RCC 7860 (cell line): Measurements from ENCODE around the gene EPSTI1.
"Not testable (repeated sequence)": the region's sequence is repeated elsewhere in the genome, so short reads cannot be mapped to it uniquely, and the experiment has no call there.

Experiments
- DNase-seq: peaks from one replicate; pipeline ENCODE4 v3.0.0-alpha.2; 2015; ENCODE audit warnings: low spot score
- FAIRE-seq: peaks from 2 replicates; lab custom pipeline; 2012; peaks lifted over from hg19 to GRCh38; lab: Jason Lieb, UNC

EPSTI1 gene, protein sequence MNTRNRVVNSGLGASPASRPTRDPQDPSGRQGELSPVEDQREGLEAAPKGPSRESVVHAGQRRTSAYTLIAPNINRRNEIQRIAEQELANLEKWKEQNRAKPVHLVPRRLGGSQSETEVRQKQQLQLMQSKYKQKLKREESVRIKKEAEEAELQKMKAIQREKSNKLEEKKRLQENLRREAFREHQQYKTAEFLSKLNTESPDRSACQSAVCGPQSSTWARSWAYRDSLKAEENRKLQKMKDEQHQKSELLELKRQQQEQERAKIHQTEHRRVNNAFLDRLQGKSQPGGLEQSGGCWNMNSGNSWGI

DNA sequence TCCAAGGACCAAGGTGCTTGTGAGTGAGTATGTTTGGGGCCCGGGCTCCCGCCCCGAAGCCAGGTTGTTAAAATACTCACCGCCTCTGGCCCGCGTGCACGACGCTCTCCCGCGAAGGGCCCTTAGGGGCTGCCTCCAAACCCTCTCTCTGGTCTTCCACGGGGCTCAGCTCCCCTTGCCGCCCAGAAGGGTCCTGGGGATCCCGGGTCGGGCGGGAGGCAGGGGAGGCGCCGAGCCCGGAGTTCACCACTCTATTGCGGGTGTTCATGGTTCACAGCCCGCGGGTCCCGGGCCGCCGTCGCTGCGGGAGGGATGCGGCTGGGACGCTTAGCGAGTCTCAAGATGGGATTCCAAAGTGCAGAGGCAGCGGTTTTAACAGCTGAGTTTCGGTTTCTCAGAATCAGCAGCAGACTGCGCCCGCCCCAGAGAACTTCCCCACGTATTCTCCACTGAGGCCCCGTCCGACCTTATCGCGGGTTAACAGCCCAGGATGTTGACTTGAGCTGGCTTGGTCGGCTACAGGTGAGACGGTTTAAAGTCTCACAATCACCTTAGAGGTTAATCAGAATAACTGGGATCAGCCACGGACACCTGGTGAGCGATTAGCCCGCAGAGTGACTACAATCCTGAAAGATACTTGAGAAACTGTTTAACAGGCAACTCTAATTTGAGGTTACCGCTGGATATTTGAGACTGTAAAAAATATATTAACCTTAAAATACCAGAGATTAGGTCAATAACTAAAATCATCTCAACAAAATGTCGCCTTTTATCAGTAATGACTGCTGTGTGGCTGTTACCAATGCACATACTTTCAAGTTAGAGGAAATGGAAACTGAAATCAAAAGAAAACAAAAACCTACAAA is at the start of gene EPSTI1:
Gene EPSTI1 (minus strand): TSS at position 344 of the 866 bp plus-strand sequence. CDS start 76 bp downstream, at position 268.
- peak; percentile 9 for DNase-seq

DNA sequence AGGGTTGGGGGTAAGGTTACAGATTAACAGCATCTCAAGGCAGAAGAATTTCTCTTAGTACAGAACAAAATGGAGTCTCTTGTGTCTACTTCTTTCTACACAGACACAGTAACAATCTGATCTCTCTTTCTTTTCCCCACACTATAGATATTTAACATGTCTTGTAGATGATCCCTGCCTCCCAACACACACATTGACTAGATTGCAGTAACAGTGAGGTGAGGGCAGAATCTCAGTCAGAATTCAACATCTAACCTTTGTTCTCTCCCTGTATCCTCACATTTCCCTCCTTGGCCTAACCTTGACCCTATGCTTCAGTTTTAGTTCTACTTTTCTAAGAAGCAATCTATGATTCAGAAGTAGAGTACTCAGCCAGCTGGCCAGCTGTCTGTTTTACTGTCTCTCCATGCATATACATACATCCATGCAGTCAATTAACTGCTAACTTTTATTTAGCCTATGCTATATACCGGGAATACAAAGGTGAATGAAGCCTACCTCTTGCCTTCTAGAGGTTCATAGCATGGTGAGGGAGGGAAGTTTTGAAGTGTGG is 49.4 kb upstream of the EPSTI1 start:
- DNase-seq = no peak
- FAIRE-seq = no peak

More for the DNA sequence above, at the start of gene EPSTI1:
- no peak for FAIRE-seq

DNA sequence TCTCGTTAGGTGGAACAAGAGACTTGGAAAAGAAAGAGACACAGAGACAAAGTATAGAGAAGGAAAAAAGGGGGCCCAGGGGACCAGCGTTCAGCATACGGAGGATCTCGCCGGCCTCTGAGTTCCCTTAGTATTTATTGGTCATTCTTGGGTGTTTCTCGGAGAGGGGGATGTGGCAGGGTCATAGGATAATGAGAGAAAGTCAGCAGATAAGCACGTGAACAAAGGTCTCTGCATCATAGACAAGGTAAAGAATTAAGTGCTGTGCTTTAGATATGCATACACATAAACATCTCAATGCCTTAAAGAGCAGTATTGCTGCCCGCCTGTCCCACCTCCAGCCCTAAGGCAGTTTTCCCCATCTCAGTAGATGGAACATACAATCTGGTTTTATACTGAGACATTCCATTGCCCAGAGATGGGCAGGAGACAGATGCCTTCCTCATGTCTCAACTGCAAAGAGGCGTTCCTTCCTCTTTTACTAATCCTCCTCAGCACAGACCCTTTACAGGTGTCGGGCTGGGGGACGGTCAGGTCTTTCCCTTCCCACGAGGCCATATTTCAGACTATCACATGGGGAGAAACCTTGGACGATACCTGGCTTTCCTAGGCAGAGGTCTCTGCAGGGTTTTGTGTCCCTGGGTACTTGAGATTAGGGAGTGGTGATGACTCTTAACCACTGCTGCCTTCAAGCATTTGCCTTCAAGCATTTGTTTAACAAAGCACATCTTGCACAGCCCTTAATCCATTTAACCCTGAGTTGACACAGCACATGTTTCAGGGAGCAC is 48.7 kb upstream of the EPSTI1 start:
- FAIRE-seq, DNase-seq: not testable (repeated sequence)

DNA sequence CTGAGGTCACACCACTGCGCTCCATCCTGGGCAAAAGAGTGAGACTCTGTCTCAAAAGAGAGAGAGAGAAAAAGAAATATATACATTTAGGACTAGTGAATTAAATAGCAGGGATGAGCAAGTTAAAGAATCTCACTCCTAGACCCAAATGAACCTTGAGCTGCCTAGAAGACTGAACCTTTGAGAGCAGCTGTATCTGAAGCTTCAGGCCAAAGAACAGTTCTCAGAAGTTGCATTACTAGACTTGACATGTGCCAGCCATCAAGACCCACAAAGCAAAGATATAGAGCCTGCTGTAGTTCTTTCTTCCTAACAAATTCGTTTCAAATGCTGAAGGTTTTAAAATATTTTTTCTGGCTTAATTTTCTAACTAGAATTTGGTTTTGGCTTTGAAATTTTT is 47.9 kb upstream of the EPSTI1 start:
- DNase-seq (no peak), FAIRE-seq (no peak)

DNA sequence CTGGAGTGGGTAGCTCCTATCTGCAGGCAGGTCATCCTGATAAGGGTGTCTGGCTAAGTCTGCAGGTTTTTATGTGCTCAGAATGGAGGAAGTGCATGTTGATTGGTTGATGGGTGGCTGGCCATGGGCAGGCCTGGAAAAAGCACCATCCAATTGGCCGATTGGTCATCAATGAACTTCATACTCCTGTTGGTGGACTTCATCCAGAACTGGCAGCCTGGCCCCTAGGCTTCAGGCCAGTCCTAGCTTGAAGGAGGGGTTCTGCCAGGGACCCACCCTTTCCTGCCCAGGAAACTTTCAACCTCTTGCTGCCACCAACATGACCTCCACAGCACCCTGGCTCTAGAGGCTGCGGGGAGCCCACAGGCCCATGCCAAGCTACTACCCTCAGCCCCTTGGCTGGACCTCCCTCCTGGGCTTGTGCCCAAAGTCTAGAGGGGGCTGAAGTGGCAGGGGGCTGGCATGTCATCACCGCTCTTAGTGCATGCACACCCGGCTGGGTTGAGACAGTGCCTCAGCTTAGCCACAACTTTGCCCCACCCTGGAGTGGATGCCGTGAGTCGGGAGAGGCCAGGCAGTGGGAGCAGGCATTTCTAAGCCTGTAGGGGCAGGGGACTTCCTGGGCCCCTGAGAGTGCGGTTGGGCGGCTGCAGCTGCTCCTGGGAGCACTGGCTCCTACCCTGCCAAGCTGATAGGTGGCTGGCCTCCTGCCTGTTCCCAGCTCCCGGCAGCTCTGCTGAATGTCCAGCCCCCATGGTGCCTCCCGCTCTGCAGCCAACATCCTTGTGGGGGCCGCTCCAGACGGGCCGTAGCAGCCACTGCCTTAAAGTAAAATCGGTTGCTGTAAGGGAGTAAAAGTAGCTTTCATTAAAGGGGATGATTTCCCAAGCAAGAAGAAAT is 44.6 kb upstream of the EPSTI1 start:
- FAIRE-seq = no peak
- DNase-seq = no peak

DNA sequence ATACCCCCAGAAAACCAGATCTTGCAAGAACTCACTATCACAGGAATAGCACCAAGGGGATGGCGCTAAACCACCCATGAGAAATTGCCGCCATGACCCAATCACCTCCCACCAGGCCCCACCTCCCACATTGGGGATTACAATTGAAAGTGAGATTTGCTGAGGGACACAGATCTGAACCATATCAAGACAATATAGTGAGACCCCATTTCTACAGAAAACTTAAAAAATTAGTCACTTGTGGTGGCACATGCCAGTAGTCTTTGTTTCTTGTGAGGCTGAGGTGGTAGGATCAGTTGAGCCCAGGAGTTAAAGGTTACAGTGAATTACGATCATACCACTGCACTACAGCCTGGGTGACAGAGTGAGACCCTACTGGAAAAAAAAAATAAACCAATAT is 41.0 kb upstream of the EPSTI1 start:
- no peak for FAIRE-seq

DNA sequence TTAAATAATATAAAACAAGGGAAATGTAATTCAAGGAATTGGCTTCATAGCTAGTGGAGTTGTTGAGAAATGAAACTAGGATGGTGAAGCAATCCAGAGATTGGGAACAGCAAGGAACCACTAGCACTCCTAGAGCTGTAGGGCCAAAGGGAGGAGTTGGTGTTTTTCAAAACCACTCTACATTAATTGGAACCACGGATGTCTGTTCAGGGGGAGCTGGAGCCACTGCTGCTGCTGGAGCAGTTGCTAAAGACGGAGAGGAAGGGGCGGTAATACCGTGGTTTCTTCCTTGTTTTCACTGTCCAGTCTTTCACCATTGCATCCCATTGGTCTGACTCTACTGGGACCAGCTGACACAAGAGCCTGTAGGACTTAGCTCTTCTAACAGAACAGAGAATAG is 39.8 kb upstream of the EPSTI1 start:
- DNase-seq = no peak
- FAIRE-seq = no peak

More for the DNA sequence above, 41.0 kb upstream of the EPSTI1 start:
- DNase-seq = no peak

DNA sequence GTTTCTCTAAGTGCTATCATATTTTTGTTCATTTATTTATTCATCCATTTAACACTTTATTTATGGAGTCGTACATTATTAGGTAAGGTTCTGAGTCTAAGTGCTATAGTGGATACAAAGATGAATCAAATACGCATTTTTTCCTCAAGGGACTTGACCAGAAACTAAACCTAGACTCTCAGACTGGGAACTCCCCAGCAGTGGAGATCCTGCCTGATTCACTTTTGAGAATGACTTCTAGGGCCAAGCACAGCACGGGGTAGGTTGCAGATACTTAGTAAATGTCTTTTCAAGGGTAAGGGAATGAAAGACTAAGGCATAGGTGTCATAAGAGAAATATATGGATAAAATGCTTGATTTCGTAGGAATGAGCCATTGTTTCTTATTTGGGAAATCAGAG is 38.5 kb upstream of the EPSTI1 start:
- FAIRE-seq (no peak), DNase-seq (no peak)

DNA sequence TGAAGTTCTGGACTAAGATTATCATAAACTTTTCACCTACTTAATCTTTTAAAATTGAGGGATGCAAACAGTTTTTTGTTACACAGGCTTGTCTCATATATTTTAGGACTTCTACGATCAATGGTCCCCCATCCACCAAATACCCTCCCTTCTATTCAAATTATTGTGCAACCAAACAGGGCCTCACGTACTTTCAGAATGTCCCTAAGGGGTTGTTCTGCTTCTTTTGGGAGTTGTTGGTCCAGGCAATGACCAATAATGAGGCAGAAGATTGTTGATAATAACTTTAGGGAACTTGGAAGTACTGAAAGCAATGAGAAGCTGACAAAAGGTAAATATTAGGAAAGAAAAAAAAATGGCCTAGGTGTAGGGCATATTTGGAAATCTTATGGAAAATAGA is 34.2 kb upstream of the EPSTI1 start:
- FAIRE-seq (no peak), DNase-seq (no peak)

DNA sequence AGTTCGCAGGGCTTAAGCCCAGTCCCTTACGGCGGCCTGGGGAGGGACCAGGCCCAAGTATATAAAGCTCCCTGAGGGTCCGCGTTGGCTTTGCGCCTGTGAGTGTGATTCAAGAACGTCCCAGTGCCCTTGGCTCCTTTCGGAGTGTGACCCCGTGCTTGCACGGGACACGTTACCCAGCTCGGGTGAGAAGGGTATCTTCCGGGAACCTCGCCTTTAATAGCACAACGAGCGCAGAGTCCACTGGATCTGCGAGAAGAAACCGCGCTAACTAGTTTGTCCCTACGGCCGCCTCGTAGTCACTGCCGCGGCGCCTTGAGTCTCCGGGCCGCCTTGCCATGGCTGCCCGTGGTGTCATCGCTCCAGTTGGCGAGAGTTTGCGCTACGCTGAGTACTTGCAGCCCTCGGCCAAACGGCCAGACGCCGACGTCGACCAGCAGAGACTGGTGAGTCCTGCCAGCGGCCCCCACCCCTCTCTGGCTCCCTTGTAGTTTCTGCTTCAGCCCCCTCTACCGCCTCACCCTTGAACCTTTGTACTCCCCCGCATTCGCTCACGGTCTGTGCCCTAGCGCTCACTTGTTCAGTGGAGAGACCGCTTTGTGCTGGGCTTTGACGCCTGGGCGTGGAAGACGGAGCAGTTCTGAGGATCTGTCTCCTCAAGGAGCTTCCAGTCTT is 31.4 kb upstream of the EPSTI1 start, which contains the start of gene DNAJC15:
Gene DNAJC15 (plus strand): TSS at position 298 of the 675 bp plus-strand sequence. CDS start 41 bp downstream, at position 339.
- no peak for FAIRE-seq
- DNase-seq = no peak

DNA sequence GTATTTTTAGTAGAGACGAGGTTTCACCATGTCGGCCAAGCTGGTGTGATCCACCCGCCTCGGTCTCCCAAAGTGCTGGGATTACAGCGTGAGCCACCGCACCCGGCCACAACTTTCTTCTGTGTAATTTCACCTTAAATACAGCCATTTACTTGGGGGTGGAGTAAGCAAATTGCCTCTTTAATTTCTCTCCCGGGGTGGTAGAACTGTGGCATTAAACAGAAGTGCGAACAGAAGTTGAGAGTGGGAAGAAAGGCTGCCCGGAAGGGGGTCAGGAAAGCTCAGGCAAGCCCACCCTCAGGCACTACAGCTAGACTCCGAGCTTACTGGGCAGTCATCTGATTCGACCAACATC is 30.9 kb upstream of the EPSTI1 start:
- DNase-seq = no peak
- no peak for FAIRE-seq

DNA sequence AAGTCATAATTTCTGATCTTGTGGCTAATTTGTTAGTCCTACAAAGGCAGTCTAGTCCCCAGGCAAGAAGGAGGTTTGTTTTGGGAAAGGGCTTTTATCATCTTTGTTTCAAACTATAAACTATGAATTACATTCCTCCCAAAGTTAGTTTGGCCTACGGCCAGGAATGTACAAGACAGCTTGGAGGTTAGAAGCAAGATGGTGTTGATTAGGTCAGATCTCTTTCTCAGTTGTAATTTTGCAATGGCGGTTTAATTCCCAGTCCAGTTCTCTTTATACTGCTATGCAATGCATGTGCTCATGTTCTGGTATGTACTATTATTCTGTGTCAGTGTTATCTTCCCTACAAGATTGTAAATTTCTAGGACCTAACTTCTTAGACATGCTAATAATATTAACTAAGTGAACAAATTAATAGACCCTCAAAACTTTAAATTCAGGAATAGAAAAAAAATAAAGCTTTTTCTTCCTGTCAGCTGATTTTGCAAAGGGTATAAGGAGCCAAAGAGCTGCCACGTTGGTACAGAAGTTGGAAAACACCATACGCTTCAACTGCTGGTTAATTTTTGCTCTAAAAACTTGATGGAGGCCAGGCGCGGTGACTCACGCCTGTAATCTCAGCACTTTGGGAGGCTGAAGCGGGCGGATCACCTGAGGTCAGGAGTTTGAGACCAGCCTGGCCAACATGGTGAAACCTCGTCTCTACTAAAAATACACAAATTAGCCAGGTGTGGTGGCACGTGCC is 30.1 kb upstream of the EPSTI1 start:
- FAIRE-seq = no peak

DNA sequence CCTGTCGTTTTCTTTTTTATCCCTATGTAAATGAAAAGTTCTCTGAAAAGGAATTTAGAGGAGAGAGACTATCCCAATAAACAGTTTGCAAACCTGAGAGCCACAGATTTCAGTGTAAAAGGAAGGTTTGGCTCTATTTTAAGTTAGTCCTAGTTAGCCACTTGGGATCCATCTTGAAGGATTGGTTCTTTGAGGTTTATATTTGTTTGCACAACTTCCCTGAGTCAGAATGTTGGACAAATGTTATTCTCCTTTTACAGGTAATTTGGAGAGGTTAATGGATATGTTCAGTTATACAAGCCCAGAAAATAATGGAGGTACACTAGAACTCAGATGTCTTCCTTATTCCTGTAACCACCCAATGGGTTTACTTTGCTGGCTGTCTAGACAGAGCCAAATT is 28.8 kb upstream of the EPSTI1 start:
- DNase-seq (no peak), FAIRE-seq (no peak)

More for the DNA sequence above, 30.1 kb upstream of the EPSTI1 start:
- no peak for DNase-seq

DNA sequence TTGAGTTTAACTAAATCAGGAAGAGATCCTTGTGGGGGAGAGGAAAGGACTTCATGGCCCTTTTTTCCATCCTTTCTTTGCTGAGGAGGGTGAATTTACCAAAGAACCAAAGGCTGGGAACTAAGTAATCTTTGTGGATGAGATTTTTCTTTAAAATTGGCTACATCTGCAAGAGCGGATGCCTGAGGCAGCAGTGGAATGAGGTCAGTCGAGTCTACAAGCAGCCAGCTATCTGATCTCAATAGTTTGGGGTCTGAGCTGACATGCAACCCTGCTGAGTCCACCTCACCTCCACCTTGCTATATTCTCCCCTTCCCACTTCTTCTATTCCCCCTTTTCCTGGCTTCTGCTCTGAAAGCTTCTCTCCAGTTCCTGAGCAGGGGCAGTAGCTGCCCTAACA is 27.8 kb upstream of the EPSTI1 start:
- FAIRE-seq = no peak
- DNase-seq = no peak

DNA sequence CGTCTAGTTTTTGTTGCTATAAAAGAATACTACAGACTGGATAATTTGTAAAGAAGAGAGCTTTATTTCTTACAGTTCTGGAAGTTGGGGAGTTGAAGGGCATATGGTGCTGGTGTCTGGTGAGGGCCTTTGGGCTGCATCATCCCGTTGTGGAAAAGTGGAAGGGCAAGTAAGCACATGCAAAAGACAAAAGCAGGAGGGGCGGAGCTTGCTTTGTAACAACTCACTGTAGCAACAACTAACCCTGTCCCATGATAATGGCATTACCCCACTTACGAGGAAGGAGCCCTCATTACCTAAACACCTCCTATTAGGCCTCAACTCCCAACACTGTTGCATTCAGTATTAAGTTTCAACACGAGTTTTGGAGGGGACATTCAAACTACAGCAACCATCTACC is 24.2 kb upstream of the EPSTI1 start:
- DNase-seq (no peak), FAIRE-seq (no peak)

DNA sequence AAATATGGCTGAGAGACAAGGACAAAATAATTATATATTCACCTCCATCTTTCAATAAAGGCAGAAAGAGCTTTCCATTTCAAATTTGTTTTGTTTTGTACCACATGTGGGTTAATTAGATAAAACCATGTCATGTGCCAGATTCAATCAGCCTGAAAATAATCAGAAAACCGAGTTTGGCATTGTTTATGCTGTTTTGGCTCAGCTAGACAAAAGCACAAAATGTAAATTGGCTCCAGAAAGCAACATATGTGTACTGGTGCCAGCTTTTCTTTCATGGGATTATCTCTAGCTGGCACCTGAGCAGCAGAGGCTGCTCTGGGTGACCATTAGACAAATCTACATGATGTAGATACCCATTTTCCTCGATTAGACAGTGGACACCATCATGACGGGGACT is 22.1 kb upstream of the EPSTI1 start:
- no peak for DNase-seq
- no peak for FAIRE-seq

DNA sequence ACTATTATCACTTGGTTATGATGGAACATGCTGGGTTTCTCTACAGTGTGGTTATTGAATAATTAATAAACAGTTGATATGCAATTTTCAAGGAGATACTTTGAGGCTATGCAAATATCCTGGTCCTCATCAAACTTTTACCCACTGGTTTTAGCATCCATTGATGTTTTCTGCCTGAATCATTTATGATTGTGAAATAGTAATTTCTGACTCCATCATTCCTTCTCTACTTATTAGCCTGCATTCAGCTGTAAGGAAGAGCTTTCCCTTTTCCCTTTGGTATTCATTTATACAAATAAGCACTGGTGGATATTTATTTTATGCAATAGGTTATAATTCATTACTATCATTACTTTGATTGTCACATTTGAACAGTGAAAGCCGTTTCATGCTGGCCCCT is 17.5 kb upstream of the EPSTI1 start:
- FAIRE-seq = no peak
- no peak for DNase-seq

DNA sequence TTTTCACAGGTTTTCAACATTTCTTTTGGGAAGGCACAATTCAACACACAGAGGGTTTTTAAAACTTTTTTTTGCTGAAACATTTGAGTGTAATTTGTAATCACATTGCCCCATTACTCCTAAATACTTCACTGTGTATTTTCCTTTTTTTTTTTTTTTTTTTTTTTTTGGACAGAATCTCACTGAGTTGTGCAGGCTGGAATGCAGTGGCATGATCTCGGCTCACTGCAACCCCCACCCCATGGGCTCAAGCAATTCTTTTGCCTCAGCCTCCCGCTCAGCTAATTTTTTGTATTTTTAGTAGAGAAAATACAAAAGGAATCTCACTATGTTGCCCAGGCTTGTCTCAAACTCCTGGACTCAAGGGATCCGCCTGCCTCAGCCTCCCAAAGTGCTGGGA is 16.6 kb upstream of the EPSTI1 start:
- FAIRE-seq (no peak), DNase-seq (no peak)
